Testis (tissue), 3 donors: ENCODE measurements around the gene CSF1. TPM values are rescaled to one million over a fixed set of nuclear protein-coding genes. Genes with fewer than 3 reads are reported as not detected.

Source experiments
- DNase-seq: peaks from one replicate; pipeline ENCODE4 v3.0.0-alpha.2; 2019
- H3K27ac ChIP-seq, 2 donors: fragments of 200-600 bp; sonication (generic); one replicate each; pipeline ENCODE4 v1.5.1; 2019
- H3K27me3 ChIP-seq: fragments of 200-600 bp; sonication (generic); one replicate; pipeline ENCODE4 v1.5.1; 2019
- H3K36me3 ChIP-seq: fragments of 200-600 bp; sonication (generic); one replicate; pipeline ENCODE4 v1.5.1; 2017; ENCODE audit warnings: low read depth; ENCODE audit errors: missing control alignments
- H3K4me1 ChIP-seq: fragments of 200-600 bp; sonication (generic); one replicate; pipeline ENCODE4 v1.5.1; 2019
- H3K4me3 ChIP-seq, 2 donors: fragments of 200-600 bp; sonication (generic); one replicate each; pipeline ENCODE4 v1.5.1; 2017 to 2019
- H3K9me3 ChIP-seq: fragments of 200-600 bp; sonication (generic); one replicate; pipeline ENCODE4 v1.5.1; 2017
- POLR2A ChIP-seq: fragments of 450-650 bp; IDR thresholded peaks from one replicate; pipeline ENCODE4 v1.6.1; 2017; ENCODE audit warnings: antibody characterized with exemption, mild to moderate bottlenecking, moderate library complexity
- WGBS, 2 donors: methylation state at CpG; one replicate each; pipeline ENCODE4 v1.1.5; 2018; 5-methylcytosine and 5-hydroxymethylcytosine counted together
- intact Hi-C: fragments of 100-400 bp; cut with DNase I; formaldehyde crosslinking; loops from one replicate; pipeline ENCODE4 v1.15.1; 2023; ENCODE audit warnings: low total_unique reads
- polyA plus RNA-seq: library from polyadenylated mRNA; stranded (reverse); fragments of 350-450 nt; fragmentation: Illumina TruSeq; extraction: RNeasy Lipid Tissue Mini Kit (QIAGEN cat#74804); gene quantifications from one replicate; pipeline ENCODE4 v1.2.3, GENCODE V29; 2014; ENCODE audit warnings: low read depth, low replicate concordance; ENCODE audit not compliant: insufficient read depth
- total RNA-seq, 2 donors: library from RNA; depleted of rRNA; stranded (reverse); fragments of >200 nt; gene quantifications; one replicate each; pipeline ENCODE4 v1.2.3, GENCODE V29; 2016
- TF ChIP-seq, protein P1 (sequence below), 3 experiments: fragments of 450-650 bp in 2 of 3; fragments of 200-600 bp in 1 of 3; sonication (generic) in 1 of 3; IDR thresholded peaks; one replicate each; pipeline ENCODE4 v1.5.1; 2016 to 2019; ENCODE audit warnings: antibody characterized with exemption in 3 of 3, mild to moderate bottlenecking in 2 of 3, moderate library complexity in 1 of 3

Gene CSF1
- total and polyA plus RNA-seq, 3 donors from 2014 or later = 9.8 to 14.2 (median 10.9) TPM

DNA sequence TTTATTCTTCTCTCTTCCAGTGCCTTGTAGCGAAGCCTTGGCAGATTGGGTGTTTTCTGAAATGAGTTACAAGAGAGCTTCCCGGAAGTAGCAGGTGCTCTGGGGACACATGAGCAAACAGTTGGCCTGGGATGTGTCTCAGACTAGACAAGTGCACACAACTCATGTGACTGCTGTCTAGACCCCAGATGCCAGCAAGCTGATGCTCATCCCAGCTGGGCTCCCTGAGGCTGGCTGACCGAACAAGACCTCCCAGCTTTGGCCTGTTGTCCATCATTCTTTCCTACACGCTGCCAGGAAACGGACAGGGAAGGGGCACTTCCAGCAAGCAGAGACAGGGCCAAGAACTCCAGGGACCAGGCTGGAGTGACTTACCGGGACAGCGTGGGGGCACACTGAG lies 18.7 kb upstream of the CSF1 start:
- intact Hi-C loops = no loop called here
- Histone ChIP-seq H3K9me3 (no peaks in the 10 kb centered on the region), H3K27me3 (no peaks in the 10 kb centered on the region), H3K27ac (no peak overlapping the region), H3K36me3 (no peaks in the 10 kb centered on the region), H3K4me3 (no peak overlapping the region), H3K4me1 (peaks cover 5% of the 10 kb centered on the region)
- 89 to 93% methylated on average over 4 to 7 of the region's 7 CpGs for WGBS, 2 donors
- no peak for TF ChIP-seq POLR2A
- TF ChIP-seq, protein P1, sequence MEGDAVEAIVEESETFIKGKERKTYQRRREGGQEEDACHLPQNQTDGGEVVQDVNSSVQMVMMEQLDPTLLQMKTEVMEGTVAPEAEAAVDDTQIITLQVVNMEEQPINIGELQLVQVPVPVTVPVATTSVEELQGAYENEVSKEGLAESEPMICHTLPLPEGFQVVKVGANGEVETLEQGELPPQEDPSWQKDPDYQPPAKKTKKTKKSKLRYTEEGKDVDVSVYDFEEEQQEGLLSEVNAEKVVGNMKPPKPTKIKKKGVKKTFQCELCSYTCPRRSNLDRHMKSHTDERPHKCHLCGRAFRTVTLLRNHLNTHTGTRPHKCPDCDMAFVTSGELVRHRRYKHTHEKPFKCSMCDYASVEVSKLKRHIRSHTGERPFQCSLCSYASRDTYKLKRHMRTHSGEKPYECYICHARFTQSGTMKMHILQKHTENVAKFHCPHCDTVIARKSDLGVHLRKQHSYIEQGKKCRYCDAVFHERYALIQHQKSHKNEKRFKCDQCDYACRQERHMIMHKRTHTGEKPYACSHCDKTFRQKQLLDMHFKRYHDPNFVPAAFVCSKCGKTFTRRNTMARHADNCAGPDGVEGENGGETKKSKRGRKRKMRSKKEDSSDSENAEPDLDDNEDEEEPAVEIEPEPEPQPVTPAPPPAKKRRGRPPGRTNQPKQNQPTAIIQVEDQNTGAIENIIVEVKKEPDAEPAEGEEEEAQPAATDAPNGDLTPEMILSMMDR (IDR thresholded peaks at IDR 0.05) = no peak
- no peak for DNase-seq

DNA sequence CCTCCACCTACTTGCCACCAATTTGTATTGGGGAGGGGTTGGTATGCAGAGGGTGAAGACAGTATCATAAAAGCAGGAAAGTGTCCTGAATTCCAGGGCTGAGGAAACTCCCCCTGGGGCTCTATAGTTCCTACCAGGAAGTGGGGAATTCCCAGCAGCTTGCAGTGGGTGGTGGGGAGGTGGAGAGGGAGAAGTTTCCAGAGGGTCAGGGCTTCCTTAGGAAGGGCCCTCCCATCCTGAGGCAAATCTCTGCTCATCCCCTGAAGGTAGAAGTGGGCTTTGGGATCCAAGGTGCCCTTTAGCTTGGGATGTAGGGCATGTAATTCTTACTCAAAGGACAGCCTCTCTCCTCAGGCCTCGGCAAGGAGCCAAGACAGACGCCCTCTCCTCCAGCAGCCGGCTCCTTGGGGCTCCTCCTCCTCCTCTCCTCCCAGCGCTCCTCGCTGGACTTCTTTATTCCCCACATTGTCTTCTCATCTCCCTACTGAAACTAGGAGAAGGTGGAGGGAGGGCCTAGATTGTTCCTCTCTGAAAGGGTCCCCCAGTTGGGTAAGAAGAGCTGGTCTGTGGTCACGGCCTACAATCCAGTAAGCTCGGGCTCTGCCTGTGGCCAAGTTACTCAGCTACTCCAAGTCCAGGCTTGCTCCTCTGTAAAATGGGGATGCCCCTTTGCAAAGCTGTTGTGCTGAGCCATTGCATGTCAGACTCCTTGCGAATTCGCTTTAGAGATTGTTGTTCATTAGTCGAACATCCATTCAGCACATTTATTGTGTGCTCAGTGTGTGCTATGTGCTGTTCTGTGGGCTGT lies 17.9 kb upstream of the CSF1 start:
- DNase-seq = no peak
- H3K27me3 ChIP-seq = no peaks in the 10 kb centered on the region
- no peak for TF ChIP-seq POLR2A
- TF ChIP-seq, protein P1 (IDR thresholded peaks at IDR 0.05) = no peak
- H3K36me3 ChIP-seq = no peaks in the 10 kb centered on the region
- no peak overlapping the region for H3K4me3 ChIP-seq
- intact Hi-C loops = no loop called here
- no peaks in the 10 kb centered on the region for H3K9me3 ChIP-seq
- no peak overlapping the region for H3K27ac ChIP-seq
- peaks cover 5% of the 10 kb centered on the region for H3K4me1 ChIP-seq
- 67 to 73% methylated on average over 9 to 10 of the region's 10 CpGs for WGBS, 2 donors

DNA sequence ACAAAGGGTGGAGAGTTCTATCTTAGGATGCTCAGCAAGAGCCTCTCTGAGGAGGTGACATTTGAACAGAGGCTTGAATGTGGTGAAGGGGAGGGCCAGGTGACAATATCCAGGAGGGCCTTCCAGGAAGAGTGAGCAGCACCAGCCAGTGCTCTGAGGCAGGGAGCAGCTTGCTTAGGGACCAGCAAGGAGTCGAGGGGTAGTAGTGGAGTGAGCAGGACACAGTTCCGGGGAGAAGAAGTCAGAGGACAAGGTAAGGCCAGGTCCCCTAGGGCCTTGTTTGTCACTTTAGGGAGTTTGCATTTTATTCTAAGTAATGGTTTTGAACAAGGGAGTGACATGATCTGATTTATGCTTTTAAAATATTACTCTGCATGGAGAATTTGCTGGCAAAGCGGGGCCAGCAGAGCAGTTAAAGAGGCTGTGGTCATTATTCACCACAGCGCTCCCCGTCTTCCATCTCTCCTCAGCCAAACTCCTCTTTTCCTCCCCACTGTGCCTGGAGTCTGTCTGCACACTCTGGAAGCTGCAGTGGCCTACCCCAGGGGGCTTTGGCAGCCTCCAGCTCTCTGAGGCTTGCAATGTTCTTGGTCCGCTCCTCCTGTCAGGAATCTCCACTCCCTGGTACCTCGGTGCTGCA lies 17.0 kb upstream of the CSF1 start:
- Histone ChIP-seq H3K4me1 (peaks cover 5% of the 10 kb centered on the region), H3K9me3 (no peaks in the 10 kb centered on the region), H3K27ac (no peak overlapping the region), H3K27me3 (no peaks in the 10 kb centered on the region), H3K36me3 (no peaks in the 10 kb centered on the region), H3K4me3 (no peak overlapping the region)
- TF ChIP-seq, protein P1 (IDR thresholded peaks at IDR 0.05) = no peak
- no peak for TF ChIP-seq POLR2A
- intact Hi-C loops = no loop called here
- WGBS, 2 donors = 95 to 96% methylated on average over 6 to 7 of the region's 7 CpGs
- DNase-seq = no peak

DNA sequence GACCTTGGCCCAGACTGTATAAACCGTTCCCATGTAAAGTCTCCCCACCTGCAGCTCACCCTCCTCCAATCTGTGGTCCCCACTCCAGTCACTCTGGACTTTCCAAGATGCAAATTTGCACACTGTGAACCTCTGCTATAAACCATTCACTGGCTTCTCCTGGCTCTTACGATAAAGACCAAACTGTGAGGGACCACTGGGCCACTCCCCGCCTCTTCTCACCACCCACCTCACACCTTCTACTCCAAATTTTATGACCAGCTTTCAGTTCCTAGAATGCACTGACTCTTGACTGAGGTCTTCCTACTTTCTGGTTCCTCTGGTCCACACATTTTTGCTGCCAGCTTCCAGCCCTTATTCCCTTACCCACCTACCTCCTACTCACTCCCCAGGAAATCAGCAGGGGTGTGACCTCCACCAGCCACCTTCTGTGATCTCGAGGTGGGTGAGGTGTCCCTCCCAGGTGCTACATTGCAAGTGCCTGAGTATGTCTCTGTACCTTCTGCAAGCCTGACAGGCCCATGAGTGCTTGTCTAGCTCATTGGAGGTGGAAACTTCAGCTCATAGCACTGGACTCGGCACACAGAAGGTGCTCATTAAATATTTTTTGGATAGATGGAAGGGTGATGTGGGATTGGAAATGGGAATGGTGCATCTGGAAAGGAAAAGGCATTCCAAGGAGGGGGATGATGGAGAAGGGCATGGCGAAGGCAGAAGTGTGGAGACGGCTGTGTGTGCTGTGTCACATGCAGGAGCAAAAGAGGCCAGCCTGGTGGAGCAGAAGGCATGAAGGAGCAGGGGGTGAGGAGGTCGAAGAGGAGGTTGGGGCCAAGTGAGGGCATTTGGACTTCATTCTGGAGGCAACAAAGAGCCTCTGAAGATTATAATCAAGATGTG lies 15.6 kb upstream of the CSF1 start:
- intact Hi-C loops = no loop called here

More for the DNA sequence above, 15.6 kb upstream of the CSF1 start:
- H3K4me1 ChIP-seq = peaks cover 5% of the 10 kb centered on the region
- no peaks in the 10 kb centered on the region for H3K36me3 ChIP-seq
- no peak for TF ChIP-seq POLR2A
- TF ChIP-seq, protein P1 (IDR thresholded peaks at IDR 0.05) = no peak
- H3K27me3 ChIP-seq = no peaks in the 10 kb centered on the region
- H3K9me3 ChIP-seq = no peaks in the 10 kb centered on the region
- no peak overlapping the region for H3K4me3 ChIP-seq
- no peak for DNase-seq
- H3K27ac ChIP-seq = no peak overlapping the region
- 83 to 85% methylated on average over 8 of the region's 8 CpGs for WGBS, 2 donors
